Activated effector memory CD4-positive, alpha-beta T cell treated with anti-CD3 and anti-CD28 coated beads, Interleukin-2, amount 50 U/mL, for 16 hours (primary cell): Measurements from ENCODE around the gene EMC1.
A peak's percentile ranks its signal among the peaks of the same experiment; 100 is the strongest.

Source experiments
- DNase-seq: peaks from one replicate; pipeline ENCODE4 v3.0.0-alpha.2; 2020

Gene EMC1

DNA sequence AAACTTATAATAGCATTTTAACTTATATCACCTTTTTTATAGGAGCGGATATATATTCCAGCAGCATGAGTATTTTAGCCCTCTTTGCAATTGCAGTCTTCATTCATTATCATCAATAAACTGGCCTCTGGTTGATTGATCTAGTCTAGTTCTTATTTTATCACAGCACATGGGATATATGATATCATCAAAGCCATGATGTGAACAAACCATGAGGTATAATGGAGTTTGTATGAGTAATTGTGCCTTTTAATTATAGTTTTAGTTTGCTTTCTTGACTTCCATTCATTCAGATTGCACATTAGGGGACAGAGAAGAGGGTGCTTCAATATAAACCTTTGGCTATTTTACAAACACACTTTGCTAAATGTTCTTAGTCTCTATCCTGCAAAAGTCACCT lies 37.7 kb downstream of the EMC1 start:
- no peak for DNase-seq

DNA sequence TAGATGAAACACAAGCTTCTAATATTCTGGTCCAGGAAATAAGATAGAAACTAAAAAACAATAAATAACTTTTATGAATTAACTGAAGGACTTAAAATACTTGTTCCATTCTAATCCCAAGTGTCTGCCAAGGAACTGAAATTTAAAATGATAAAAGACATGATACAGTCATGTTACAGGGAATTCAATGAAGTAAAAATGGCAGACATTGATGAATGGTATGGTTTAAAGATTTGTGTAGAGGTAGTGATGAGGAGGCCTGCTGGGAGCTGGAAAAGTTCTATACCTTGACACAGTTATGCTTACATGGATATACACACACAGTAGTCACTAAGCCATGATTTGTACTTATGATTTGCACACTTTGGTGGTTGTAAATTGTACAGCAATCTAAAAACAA lies 39.2 kb downstream of the EMC1 start:
- DNase-seq, result no peak

DNA sequence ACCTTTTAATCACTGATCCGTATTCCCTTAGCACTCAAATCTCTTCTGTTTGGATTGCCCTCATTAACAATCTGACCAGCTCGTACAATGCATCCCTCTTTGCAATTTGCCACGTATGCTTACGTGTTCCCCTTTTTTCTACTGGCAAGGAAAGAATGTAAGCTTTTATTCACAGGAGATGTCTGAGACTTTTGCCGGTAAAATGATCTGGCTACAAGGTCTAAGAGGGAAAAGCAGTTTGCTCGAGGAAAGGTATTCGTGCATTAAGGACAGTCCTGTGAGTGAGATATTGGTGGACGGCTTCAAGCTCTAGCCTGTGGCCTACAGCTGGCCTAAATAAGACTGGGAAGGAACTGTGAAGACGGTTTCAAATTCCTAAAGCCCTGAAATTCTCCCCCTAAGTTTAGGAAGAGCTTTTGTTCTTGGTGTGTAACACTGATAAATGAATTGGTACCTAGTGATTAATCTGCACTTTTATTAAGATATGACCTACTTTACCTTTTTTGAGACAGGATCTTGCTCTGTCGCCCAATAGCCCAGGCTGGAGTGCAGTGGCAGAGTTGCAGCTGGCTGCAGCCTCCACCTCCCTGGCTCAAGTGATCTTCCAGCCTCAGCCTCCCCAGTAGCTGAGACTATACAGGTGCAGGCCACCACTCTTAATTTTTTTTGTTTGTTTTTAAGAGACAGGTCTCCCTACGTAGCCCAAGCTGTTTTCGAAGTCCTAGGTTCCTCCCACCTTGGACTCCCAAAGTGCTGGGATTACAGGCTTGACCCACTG lies 40.4 kb downstream of the EMC1 start:
- DNase-seq, result no peak

DNA sequence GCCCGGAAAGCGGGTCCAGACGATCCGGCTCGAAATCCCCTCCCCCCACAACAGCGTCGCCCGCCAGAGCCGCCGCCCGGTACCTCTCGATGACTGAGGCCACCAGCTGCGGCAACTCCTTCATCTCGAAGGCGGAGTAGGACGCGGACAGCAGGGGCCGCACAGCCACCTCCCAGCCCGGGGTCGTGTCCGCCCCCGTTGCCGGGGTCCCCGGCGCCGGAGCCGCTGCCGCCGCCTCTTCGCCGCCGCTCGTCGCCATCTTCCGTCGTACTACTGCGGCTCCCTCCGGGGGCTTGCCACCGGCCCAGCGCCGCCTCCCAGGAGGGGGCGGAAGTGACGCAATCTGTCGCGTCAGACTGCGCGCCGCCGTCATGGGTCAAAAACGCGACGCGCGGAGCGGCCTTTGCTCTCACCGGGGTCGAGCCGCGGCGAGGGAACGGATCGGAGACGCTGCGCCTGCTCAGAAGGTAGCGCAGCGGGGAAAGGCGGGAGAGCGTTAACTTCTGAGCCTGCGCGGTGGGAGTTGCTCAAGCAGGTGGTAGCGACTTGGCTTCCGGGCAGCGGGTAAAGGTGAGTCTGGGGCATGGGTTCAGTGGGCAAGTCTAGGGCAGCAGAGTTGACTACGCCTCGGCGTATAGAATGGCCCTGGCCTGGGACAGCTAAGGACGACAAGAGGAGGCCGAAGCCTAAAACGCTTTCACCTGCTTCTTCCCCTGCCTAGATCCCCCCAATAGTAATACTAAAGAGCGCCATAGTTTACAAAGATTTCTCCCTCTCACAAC lies 41.1 kb downstream of the EMC1 start, which contains the start of gene UBR4:
Gene UBR4 (minus strand): TSS at position 277 of the 782 bp plus-strand sequence. CDS start 18 bp downstream, at position 259.
- DNase-seq, result peak; percentile 99

DNA sequence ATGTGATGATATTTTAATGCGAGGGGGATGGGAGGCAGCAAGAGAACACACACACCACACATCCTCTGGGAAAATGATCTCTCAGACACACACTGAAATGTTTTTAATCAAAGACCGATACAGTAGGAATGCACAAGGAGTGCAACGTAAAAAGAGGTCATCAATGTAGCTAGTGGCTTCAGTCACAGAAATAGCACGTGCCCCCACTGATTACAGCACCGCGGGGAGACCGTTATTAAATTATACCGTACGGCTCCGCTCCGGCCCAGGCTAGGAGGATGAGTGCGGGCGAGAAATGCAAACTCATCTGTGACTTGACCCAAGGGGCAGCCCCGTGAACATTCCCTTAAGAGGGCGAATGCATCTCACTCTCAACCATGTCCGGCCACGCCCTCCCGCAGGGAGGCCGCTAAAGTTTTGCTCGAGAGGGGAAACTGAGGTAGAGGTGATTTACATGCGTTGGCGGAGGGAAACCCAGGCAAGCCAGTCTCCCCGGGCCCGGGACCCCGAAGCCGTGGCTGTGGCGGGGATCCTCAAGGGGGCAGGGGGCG lies 41.8 kb downstream of the EMC1 start:
- DNase-seq, result peak; percentile 84

DNA sequence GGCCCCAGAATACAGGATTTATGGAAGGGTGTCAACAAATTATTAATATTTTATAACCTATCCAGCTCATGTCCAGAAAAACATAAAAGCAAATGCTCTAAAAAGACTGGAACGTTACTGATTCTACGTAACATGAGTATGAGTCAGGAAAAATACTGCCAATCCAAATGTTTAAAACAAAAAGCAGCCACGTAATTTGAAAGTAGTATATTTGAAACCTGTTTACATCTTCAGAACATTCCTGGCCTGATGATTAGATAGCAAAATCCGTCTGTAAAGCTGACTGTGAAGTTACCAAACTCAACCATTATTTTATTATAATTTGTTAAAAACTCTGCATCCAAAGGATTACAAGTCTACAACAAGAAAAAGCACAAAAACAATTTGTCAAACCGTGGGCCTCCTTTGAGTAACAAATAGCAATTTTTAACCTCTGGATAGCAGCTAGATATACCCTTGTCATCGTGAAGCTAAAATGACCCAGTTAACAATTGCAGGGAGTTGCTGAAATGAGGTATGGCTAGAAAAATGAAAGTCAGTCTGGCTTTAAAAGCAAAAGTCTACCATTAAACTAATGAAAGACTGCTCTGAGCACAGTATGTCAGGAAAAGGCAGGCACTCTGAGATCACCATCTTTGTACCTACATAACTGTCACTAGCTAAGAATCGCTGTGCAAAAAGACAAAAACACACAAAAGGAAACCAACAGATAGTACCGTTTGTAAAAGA lies 42.5 kb downstream of the EMC1 start:
- DNase-seq, result no peak

DNA sequence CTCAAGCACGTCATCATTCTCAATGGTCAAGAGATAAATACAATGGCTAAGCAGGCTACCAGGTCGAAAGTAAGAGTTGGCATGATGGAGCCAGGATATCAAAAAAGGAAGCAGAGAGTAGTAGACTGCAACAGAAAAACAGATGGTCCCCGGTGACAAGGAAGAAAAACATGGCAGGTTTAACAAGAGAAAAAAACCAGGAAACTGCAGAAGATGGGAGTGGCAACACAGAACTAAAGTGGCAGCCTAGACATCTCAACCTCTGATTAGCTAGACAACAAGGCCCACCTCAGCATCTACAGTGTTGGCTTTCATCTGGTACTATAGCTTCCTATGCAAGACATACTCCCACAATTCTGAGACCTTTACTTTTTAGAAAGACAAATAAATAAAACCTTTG lies 44.4 kb downstream of the EMC1 start:
- DNase-seq, result no peak

DNA sequence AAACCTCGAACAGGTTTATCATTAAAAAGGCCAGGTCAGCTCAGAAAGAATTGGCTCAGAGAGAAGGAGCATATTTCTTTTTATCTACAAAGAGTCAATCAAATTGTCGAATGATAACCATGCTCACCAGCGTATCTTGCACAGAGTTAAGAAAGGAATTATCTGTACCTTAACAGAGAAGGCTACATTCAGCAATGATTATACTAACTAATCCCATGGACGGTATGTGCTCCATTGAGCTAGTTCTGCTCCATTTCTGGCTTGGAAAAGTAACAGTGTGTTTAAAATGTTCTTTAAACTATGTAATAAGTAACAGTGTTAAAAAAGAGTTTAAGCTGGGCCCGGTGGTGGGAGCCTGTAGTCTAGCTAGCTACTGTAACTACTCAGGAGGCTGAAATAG lies 45.5 kb downstream of the EMC1 start:
- DNase-seq, result no peak

DNA sequence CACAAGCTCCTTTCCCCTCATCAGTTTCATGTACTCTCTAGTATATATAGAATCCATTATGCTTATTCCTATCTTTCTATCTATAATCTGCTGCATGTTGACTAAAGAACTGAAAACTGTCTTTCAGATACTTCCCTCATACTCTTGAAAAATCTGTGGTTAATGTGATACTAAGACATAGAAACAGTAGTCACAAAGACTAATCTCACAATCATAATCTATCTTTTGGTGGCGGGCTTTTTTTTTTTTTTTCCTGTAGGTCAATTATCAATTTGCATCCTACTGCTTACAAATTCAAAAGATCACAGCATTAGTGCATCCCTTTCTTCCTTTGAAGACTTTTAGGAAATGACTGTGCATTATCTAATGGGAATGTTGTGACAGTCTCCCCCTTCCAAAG lies 45.9 kb downstream of the EMC1 start:
- no peak for DNase-seq

DNA sequence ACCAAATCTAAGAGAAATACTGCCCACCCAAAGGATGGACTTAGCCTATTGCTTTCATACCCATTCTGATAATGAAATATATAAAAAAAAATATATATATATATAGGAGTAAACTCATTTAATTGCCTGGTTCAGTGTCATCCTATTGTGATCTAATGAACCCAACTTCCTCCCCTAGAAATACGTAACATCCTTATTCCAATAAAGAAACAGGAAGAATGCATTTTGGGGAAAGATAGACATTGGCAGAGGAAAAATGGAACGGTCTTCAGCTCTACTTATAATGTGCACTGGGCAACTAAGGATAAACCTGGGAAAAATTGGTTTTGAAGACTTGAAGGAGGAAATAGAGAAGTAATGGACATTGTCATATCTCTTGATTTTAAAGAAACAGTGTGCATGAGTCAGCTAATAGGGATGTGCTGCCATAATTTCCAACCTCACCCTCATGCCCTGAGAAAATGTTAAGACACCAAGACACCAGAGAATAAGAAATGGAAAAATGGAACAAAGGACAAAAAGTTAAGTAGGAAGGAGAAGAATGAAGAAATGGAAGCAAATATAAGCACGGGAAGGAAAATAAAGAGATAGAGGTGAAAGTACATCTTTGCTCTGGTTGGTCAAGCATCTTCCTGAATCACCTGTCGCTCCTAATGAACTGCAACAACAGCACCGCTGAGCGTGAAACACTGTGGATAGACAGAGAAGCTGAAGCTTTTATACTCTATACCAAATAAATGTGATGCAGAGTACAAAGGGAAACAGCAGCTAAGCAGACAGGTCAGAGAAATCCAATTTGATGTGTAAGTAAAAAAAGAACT lies 46.7 kb downstream of the EMC1 start:
- DNase-seq, result no peak

DNA sequence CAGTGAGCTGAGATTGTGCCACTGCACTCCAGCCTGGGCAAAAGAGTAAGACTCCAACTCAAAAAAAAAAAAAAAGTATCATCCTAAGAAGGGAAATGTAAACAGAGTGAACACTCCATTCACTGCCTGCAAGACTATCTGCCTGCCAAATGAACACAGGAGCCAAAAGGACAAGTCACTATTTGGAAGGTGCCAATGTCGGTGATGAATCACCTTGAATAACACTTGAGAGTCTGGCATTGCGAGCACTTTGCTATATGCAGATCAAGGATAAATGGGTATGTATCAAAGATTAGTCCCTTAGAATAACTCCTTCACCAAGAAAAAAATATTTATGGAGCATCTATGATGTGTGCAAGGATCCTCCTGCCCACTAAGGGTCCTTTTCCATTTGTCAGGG lies 47.9 kb downstream of the EMC1 start:
- DNase-seq, result no peak

DNA sequence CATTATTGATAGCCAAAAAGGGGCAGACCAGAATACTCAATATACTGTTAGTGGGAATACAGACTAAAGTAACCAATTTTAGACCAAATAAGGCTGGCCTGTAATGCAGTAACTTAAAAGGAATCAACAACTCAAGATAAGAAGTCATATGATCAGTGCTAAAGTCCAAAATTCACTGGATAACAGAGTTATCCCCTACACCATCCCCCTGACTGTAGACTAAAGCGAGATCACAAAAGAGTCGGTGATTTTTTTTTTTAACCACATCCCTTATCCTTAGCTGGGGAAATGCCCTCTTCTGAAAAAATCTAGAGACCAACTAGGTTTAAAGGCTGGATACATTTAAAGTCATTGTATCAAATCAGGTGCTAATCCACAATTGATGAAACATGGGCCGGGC lies 48.9 kb downstream of the EMC1 start:
- DNase-seq, result no peak

DNA sequence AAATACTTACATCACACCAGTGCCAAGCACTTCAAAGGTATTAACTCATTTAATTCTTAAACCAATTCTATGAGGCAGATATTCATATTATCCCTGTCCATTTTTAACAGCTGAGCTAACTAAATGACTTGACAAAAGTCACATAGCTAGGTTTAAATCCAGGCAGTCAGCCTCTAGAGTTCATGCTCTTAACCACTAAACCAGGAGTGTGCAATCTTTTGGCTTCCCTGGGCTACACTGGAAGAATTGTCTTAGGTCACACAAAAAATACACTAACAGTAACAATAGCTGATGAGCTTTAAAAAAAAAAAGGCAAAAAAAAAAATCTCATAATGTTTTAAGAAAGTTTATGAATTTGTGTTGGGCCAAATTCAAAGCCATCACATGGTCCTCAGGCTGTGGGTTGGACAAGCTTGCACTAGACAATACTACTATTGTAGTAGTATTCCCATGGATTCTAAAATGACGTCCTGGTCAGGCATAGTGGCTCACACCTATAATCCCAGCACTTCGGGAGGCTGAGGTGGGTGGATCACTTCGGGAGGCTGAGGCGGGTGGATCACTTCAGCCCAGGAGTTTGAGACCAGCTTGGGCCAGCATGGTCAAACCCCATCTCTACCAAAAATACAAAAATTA lies 51.2 kb downstream of the EMC1 start:
- no peak for DNase-seq

DNA sequence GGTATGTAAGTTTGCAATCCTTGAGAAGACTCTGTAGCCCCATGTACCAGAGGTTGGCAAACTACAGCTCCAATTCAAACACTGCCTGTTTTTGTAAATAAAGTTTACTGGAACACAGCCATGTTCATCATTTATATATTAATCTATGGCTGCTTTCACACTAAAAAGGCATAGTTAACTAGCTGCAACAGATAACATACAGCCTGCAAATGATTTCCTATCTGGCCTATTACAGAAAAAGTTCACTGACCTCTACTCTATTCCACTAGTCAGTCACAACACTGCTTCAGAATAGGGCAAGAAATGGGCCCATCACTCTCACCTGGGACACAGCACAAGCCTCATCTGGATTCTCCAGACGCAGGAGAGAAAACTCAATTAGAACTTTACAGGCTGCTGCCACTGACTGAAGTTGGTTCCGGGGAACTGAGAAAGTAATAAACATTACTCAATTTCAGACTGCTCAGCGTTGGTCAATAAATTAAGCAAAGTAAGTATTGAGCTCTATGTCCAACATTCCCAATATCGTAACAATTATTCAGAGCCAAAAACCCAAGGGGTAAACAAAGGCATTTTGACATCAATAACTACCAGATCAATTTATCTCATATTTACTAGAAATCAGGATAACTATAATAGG lies 51.9 kb downstream of the EMC1 start:
- DNase-seq, result no peak

DNA sequence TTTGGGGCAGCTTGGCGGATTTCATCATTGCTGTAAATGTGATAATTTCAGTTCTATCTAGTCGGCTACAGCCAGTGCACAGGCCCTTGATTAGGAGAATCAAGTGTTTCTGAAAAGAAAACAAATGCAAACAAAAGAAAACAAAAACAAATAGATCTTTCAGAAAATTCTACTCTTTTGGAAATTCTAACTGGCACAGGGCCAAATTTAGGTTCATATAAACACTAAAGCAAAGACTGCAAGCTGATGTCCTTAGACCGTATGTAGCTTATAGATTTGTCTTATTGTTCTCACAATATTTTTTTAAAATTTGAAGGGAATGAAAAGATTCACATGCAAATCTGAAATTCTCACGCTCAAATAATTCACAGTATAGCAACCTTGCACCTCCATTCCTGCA lies 52.5 kb downstream of the EMC1 start:
- no peak for DNase-seq

DNA sequence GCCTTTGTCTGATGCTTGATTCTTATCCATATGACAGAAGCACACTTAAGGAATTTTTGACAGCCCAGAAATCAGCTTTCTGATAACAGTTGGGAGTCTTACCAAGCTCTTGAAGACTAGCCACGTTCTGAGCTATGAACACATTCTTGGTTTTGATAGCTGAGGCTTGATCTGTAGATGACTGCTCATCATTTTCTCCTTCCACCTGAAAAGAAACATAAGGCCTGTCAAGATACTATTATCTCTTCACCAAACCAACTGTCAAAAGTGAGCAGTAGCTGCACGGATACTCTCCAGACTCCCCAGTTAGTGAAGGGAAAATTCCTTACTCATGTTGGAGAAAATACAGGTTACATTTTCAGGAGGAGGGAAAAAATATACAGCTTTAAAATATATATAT lies 53.5 kb downstream of the EMC1 start:
- DNase-seq, result no peak

DNA sequence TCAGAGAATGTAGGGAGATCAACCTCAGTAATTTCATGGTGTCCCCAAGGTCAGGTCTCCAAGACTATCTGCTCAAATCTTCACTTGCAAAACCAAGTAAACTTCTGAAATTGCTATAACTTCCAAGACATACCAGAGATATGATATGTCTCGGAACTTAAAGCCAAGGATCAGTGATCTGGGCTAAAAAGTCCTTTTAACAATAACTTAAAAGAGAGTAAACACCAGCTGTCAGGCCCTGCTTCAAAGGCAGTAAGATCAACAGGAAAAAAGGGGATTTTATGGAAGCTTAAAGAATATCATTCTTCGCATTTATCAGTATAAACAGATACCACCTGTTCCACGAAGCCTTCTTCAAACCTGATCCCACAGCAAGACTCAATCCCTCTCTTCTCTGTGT lies 55.0 kb downstream of the EMC1 start:
- no peak for DNase-seq

DNA sequence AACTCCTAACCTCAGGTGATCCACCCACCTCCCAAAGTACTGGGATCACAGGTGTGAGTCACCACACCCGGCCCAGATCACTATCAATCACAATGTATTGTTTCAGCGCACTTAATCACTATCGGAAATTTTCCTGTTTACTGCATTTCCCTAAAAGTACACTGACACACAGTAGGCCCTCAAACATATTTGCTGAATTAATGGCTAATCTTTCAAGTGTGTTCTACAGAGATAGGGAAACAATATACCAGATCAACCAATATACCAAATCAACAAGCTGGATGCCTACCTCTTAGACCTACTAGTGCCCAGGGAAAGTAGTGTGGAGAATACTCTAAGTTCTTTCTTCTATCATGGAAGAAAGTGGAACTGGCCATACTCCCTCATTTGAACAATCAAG lies 58.3 kb downstream of the EMC1 start:
- no peak for DNase-seq

DNA sequence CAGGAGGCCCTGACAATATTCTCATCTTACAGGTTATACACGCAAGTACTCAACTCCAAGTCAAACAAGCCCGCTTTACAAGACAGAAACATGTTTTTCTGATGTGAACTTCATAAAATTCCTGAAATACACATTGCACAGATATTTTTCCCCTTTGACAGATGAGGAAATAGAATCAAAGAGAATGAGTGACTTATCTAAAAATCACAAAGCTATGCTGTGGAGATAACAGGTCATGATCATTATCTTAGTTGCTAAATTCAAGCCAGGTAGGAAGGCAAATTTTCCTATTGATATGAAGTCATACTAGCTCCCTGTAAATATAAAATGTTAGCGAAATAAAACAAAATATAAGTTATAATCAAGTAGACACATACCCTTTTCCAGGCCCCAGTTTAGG lies 59.5 kb downstream of the EMC1 start:
- DNase-seq, result no peak

DNA sequence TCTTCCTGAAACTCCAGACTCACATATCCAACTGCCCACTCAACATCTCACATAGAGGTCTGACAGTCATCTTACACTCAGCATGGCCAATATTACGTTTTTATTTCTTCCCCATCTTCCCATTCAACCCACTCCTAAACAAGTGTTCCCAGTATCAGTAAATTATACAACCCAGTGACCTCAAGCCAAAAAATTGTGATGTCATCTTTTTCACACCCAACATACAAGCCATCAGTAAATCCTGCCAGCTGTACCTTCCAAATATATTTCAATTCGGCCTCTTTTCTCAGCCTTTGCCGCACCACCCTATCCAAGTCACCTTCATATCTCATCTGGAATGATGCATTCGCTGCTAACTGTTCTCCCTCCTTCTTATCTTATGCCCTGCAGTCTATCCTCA lies 60.9 kb downstream of the EMC1 start:
- no peak for DNase-seq

DNA sequence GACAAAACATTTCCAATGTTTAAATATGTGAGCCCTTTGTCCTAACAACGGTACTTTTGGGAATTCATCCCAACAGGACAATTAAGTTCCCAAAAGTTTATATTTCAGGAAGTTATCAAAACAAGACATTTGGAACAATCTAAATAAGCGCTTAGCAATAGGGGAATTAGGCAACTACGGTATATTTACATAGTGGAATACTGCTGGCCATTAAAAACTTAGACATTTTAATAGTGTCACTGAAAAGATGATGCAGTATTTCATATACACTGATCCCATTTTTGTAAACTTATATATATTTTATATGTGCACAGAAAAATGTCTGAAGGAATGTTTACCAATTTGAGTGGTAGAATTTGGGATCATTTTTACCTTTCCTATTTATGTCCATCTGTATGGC lies 62.1 kb downstream of the EMC1 start:
- no peak for DNase-seq

DNA sequence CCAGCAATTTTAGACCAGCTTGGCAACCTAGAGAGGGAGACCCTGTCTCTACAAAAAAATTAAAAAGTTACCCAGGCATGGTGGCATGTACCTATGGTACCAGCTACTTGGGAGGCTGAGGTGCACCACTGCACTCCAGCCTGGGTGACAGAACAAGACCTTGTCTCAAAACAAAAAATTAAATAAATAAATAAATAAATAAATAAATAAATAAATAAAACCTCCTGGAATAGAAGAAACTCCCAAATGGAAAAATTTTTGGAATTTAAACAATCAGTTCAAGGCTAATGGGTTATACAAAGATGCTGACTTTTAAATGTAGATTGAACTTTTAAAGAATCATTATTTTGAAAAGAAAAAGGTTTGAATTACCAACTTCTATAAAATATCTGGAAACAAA lies 63.5 kb downstream of the EMC1 start:
- no peak for DNase-seq
